ENCODE data around the gene MTHFR. TPM values are rescaled to one million over a fixed set of nuclear protein-coding genes. Genes with fewer than 3 reads are reported as not detected.

MTHFR gene
- total RNA-seq, 1 donor from 2014 or later, result 45.4 TPM

DNA sequence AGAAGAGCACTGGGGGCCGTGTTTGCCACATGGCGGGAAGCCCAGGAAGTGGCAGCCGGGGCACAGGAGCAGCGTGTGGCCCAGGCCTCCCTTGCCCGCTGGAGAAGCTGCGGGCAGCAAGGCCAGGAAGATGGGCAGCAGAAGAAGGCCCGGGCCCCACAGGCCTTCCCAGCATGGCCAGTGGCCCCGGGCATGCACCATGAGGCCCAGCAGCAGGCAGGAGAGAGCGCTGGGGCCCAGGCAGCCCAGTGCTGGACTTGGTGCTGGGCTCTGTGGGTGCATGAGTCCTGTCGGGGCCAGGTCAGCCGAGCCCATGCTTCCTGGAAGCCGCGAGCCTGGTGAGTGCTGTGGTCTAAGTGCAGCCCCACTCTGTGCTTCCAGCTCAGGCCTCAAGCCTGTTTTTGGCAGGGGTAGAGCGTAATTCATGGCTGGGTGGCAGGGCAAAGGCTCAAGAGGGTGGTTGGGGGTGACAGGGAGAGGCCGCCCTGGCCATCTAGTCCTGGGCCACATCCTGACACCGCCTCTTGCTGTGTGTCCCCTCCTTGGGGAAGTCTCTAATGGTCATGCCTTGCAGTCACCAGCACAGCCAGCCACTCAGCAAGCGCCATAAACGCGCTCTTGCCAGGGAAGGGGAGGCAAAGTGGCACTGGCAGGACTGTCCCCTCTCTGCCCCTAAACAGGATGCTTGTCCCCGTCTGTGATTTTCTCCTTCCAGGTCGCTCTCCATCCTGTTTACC is 21.3 kb downstream of the MTHFR start:
- no peak for DNase-seq
- TF ChIP-seq, protein P1, sequence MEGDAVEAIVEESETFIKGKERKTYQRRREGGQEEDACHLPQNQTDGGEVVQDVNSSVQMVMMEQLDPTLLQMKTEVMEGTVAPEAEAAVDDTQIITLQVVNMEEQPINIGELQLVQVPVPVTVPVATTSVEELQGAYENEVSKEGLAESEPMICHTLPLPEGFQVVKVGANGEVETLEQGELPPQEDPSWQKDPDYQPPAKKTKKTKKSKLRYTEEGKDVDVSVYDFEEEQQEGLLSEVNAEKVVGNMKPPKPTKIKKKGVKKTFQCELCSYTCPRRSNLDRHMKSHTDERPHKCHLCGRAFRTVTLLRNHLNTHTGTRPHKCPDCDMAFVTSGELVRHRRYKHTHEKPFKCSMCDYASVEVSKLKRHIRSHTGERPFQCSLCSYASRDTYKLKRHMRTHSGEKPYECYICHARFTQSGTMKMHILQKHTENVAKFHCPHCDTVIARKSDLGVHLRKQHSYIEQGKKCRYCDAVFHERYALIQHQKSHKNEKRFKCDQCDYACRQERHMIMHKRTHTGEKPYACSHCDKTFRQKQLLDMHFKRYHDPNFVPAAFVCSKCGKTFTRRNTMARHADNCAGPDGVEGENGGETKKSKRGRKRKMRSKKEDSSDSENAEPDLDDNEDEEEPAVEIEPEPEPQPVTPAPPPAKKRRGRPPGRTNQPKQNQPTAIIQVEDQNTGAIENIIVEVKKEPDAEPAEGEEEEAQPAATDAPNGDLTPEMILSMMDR (IDR thresholded peaks at IDR 0.05), result no peak
- Histone ChIP-seq H3K36me3 (peaks cover 5% of the 10 kb centered on the region), H3K4me3 (peak overlapping the region; percentile 37), H3K27ac (peak overlapping the region; percentile 72), H3K27me3 (ENCODE audit: low read depth) (no peaks in the 10 kb centered on the region), H3K4me1 (peaks cover 53% of the 10 kb centered on the region), H3K9me3 (no peaks in the 10 kb centered on the region)
- intact Hi-C loops (cut with DNase I), result no loop called here
- ATAC-seq, result no peak

DNA sequence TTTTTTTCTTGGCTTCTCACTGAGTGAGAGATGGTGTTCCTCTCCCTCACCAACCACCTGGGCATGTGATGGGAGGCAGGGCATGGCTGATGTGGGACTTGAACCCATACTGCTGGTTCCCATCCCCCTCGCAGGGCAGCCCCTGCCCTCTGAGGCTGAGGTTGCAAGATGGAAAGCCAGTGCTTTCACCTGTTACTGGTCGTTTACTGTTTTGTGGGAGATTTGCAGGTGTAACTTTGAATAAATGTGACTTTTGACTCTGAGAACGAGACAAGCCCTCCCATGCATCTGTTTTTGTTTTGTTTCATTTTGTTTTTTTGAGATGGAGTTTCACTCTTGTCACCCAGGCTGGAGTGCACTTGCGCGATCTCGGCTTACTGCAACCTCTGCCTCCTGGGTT is 22.2 kb downstream of the MTHFR start:
- Histone ChIP-seq H3K27ac (no peak overlapping the region), H3K9me3 (no peaks in the 10 kb centered on the region), H3K27me3 (ENCODE audit: low read depth) (no peaks in the 10 kb centered on the region), H3K4me1 (peaks cover 44% of the 10 kb centered on the region), H3K4me3 (no peak overlapping the region), H3K36me3 (no peaks in the 10 kb centered on the region)
- TF ChIP-seq, protein P1 (IDR thresholded peaks at IDR 0.05), result no peak
- ATAC-seq, result no peak
- intact Hi-C loops (cut with DNase I), result no loop called here
- no peak for DNase-seq

DNA sequence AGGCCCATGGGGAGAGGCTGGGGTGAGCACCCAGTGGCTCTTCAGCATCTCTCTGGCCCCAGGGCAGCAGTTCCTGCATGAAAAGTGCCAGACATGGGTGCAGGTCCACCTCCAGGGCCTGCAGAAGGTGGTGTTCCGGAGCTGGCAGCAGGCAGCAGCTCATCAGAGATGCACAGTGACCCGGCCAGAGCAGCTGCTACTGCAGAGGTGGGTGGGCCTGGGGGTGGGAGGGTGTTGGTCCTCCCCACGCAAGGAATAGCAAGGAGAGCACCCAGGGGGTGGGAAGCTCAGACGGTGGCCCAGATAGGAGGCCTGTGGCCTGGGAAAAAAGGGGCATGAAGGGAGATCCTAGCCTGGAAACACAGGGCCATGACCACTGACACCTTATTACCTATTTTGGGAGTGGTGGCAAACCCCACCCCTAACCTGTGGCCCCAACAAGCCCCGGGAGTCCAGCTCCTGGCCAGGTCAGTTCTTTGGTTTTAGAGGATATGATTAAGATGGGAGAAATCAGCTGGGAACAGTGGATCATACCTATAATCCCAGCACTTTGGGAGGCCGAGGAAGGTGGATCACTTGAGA is 23.5 kb downstream of the MTHFR start:
- intact Hi-C loops (cut with DNase I), result no loop called here
- Histone ChIP-seq H3K4me3 (no peak overlapping the region), H3K27me3 (ENCODE audit: low read depth) (no peaks in the 10 kb centered on the region), H3K27ac (no peak overlapping the region), H3K4me1 (peaks cover 31% of the 10 kb centered on the region), H3K9me3 (no peaks in the 10 kb centered on the region), H3K36me3 (no peaks in the 10 kb centered on the region)
- no peak for DNase-seq
- ATAC-seq, result no peak
- TF ChIP-seq, protein P1 (IDR thresholded peaks at IDR 0.05), result no peak

DNA sequence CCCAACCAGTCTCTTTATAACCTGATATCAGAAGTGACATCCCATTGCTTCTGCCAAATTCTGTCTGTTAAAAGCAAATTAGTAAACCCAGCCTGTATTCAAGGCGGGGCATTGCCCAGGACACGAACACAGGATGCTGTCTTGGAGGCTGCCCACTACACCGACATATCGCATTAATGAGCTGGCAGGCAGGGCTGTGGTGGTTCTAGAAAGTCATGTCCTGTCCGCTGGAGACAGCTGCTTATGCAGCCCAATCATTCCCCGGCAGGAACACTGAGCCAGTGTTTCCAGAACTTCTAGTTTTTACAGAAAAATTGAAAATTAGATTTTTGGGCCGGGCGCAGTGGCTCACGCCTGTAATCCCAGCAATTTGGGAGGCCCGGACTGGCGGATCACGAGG is 24.5 kb downstream of the MTHFR start:
- H3K9me3 ChIP-seq, result no peaks in the 10 kb centered on the region
- DNase-seq (no peak), ATAC-seq (no peak)
- no peaks in the 10 kb centered on the region for H3K36me3 ChIP-seq
- intact Hi-C loops (cut with DNase I), result no loop called here
- no peak overlapping the region for H3K4me3 ChIP-seq
- peaks cover 22% of the 10 kb centered on the region for H3K4me1 ChIP-seq
- no peaks in the 10 kb centered on the region for H3K27me3 ChIP-seq (ENCODE audit: low read depth)
- no peak overlapping the region for H3K27ac ChIP-seq
- TF ChIP-seq, protein P1 (IDR thresholded peaks at IDR 0.05), result no peak

DNA sequence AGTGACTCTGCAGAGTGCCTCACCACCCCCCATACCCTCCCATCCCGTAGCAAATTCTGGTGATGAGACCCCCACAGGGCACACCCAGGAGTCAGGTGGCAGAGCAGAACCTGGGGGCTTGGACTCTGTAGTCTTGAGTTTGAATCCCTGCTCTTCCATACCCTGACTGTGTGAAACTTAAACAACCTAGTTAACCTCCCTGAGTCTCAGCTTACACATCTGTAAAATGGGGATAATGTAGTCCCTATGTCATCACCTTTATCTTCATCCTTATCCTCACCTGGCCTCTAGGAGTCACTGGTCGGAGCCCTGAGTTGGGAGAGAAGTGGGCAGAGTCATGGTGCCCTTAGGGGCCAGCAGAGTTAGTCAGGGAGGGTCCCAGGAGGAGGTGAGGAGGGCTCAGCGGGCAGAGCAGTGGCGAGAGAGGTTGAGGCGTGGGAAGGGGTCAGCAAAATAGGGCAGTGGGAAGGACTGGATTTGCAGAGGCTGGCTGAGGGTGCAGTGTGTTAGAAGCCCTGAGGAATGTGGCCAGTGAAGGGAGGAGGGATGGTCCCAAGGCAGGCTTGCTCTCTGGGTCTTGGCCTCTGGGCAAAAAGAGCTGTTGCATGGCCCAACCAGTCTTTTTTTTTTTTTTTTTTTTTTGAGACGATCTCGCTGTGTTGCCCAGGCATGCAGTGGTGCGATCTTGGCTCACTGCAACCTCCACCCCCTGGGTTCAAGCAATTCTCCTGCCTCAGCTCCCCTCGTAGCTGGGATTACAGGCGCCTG is 25.2 kb downstream of the MTHFR start:
- H3K27ac ChIP-seq, result no peak overlapping the region
- no peaks in the 10 kb centered on the region for H3K27me3 ChIP-seq (ENCODE audit: low read depth)
- no peaks in the 10 kb centered on the region for H3K36me3 ChIP-seq
- no peak for DNase-seq
- no peak overlapping the region for H3K4me3 ChIP-seq
- TF ChIP-seq, protein P1 (IDR thresholded peaks at IDR 0.05), result no peak
- no peak for ATAC-seq
- intact Hi-C loops (cut with DNase I), result no loop called here
- peaks cover 14% of the 10 kb centered on the region for H3K4me1 ChIP-seq
- no peaks in the 10 kb centered on the region for H3K9me3 ChIP-seq
